Breast epithelium (tissue), 3 donors: ENCODE measurements around the gene KCNH1.

Source experiments
- CTCF ChIP-seq, 3 donors: fragments of 450-650 bp; IDR thresholded peaks; one replicate each; pipeline ENCODE4 v1.5.1; 2016 to 2017; ENCODE audit warnings: antibody characterized with exemption in 3 of 3, mild to moderate bottlenecking in 3 of 3, moderate library complexity in 3 of 3
- POLR2AphosphoS5 ChIP-seq, 3 donors: sonication (generic); formaldehyde crosslinking; IDR thresholded peaks; one replicate each; pipeline ENCODE4 v1.6.1; 2017; ENCODE audit warnings: antibody characterized with exemption in 3 of 3

GRCh38 chr1:210736713-210737112, 397.2 kb downstream of the KCNH1 start:
- TF ChIP-seq CTCF (IDR thresholded peaks at IDR 0.05) (no peak), POLR2AphosphoS5 (IDR thresholded peaks at IDR 0.05) (no peak)
